ENCODE results near the gene AGL. TPM values are rescaled to one million over a fixed set of nuclear protein-coding genes. Genes with fewer than 3 reads are reported as not detected.
"Not testable (repeated sequence)": the region's sequence is repeated elsewhere in the genome, so short reads cannot be mapped to it uniquely, and the experiment has no call there.

Gene AGL

GRCh38 chr1:99965646-99966375, 115.7 kb downstream of the AGL start:
- Histone ChIP-seq H3K4me1 (ENCODE audit: control insufficient read depth, insufficient read depth, low read length) (peaks cover 16% of the 10 kb centered on the region), H3K4me2 (ENCODE audit: low read length) (no peak overlapping the region), H3K9ac (ENCODE audit: low read depth, low read length) (no peak overlapping the region), H3K9me3 (replicated peaks; ENCODE audit: low read length) (no peaks in the 10 kb centered on the region), H3K36me3 (ENCODE audit: insufficient read depth, low read length) (no peaks in the 10 kb centered on the region), H3K4me3 (ENCODE audit: low read length) (no peak overlapping the region), H3K27me3 (ENCODE audit: control insufficient read depth, insufficient read depth, low read length) (no peaks in the 10 kb centered on the region)

GRCh38 chr1:99968214-99968613, 118.1 kb downstream of the AGL start:
- no peaks in the 10 kb centered on the region for H3K9me3 ChIP-seq (replicated peaks; ENCODE audit: low read length)
- H3K36me3 ChIP-seq (ENCODE audit: insufficient read depth, low read length), result no peaks in the 10 kb centered on the region
- H3K4me2 ChIP-seq (ENCODE audit: low read length), result no peak overlapping the region
- H3K9ac ChIP-seq (ENCODE audit: low read depth, low read length), result no peak overlapping the region
- no peak overlapping the region for H3K4me3 ChIP-seq (ENCODE audit: low read length)
- peaks cover 24% of the 10 kb centered on the region for H3K4me1 ChIP-seq (ENCODE audit: control insufficient read depth, insufficient read depth, low read length)
- H3K27me3 ChIP-seq (ENCODE audit: control insufficient read depth, insufficient read depth, low read length), result no peaks in the 10 kb centered on the region

DNA sequence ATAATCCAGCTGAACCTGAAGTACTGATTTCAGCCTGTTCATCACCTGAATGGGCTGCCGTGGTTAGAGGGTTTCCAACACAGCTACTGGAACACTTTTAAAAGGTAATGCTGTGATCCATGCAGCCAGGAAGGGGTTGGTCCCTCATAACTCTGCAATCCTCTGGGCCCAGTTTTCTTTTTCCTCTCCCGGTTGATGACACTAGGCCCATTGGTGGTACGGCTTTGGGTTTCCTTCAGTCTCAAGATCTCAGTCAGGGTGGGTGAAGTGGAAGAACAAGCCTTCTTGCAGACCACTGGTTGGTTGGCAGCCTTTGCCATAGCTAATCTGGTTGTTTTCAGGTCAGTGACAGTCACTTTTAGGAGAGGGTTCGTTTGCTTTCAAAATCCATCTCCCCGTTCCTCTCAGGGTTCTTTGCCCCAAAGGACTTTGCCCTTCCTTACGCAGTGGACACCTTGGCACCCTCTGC, 119.1 kb downstream of the AGL start:
- Histone ChIP-seq H3K36me3 (ENCODE audit: insufficient read depth, low read length) (no peaks in the 10 kb centered on the region), H3K4me1 (ENCODE audit: control insufficient read depth, insufficient read depth, low read length) (peaks cover 20% of the 10 kb centered on the region), H3K4me2 (ENCODE audit: low read length) (peak overlapping the region; percentile 95), H3K9ac (ENCODE audit: low read depth, low read length) (peak overlapping the region; percentile 89), H3K9me3 (replicated peaks; ENCODE audit: low read length) (no peaks in the 10 kb centered on the region), H3K4me3 (ENCODE audit: low read length) (peak overlapping the region; percentile 97), H3K27me3 (ENCODE audit: control insufficient read depth, insufficient read depth, low read length) (no peaks in the 10 kb centered on the region)

GRCh38 chr1:99969729-99970621, 119.8 kb downstream of the AGL start, which contains the start of gene SLC35A3:
SLC35A3 (plus strand) TSS chr1:99969996; CDS start chr1:99993555, 23,559 bp downstream.
- Histone ChIP-seq H3K9ac (ENCODE audit: low read depth, low read length) (peak within 1 kb of the TSS; percentile 89), H3K9me3 (replicated peaks; ENCODE audit: low read length) (no peaks in the 10 kb centered on the region), H3K4me1 (ENCODE audit: control insufficient read depth, insufficient read depth, low read length) (peaks cover 20% of the 10 kb centered on the region), H3K4me3 (ENCODE audit: low read length) (peak within 1 kb of the TSS; percentile 97), H3K4me2 (ENCODE audit: low read length) (peak within 1 kb of the TSS; percentile 95), H3K27me3 (ENCODE audit: control insufficient read depth, insufficient read depth, low read length) (no peaks in the 10 kb centered on the region), H3K36me3 (ENCODE audit: insufficient read depth, low read length) (no peaks in the 10 kb centered on the region)

- peak overlapping the region; percentile 89 for H3K9ac ChIP-seq (ENCODE audit: low read depth, low read length)
- peaks cover 20% of the 10 kb centered on the region for H3K4me1 ChIP-seq (ENCODE audit: control insufficient read depth, insufficient read depth, low read length)
- H3K4me3 ChIP-seq (ENCODE audit: low read length), result peak overlapping the region; percentile 97
- peaks cover 4% of the 10 kb centered on the region for H3K36me3 ChIP-seq (ENCODE audit: insufficient read depth, low read length)
- H3K4me2 ChIP-seq (ENCODE audit: low read length), result peak overlapping the region; percentile 95
- no peaks in the 10 kb centered on the region for H3K27me3 ChIP-seq (ENCODE audit: control insufficient read depth, insufficient read depth, low read length)
- H3K9me3 ChIP-seq (replicated peaks; ENCODE audit: low read length), result no peaks in the 10 kb centered on the region
Measured at GRCh38 chr1:99970713-99971255, 120.6 kb downstream of the AGL start.

DNA sequence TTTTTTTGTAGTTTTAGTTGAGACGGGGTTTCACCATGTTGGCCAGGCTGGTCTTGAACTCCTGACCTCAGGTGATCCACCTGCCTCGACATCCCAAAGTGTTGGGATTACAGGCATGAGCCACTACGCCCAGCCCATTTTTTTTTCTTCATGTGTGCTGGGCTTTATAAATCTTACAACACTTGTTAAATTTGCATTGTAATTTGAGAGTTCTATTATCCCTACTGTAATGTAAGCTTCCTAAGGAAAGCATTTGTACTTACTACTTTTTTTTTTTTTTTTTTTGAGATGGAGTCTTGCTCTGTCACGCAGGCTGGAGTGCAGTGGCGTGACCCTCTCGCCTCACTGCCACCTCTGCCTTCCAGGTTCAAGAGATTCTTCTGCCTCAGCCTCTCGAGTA, 121.9 kb downstream of the AGL start:
- not testable (repeated sequence) for H3K4me2 ChIP-seq (ENCODE audit: low read length); H3K4me3 ChIP-seq (ENCODE audit: low read length); H3K9me3 ChIP-seq (replicated peaks; ENCODE audit: low read length); H3K36me3 ChIP-seq (ENCODE audit: insufficient read depth, low read length); H3K27me3 ChIP-seq (ENCODE audit: control insufficient read depth, insufficient read depth, low read length)
- Histone ChIP-seq H3K4me1 (ENCODE audit: control insufficient read depth, insufficient read depth, low read length) (peaks cover 20% of the 10 kb centered on the region), H3K9ac (ENCODE audit: low read depth, low read length) (peak overlapping the region; percentile 5)

Small RNAs within 50 kb of the gene (small RNA-seq; reads per million reads assigned to genes)
- not detected for gene AC096949.1

All from skeletal muscle satellite cell (primary cell).